Glutamatergic neuron (in vitro differentiated cells): ENCODE data around the gene SERPINI2. TPM values are rescaled to one million over a fixed set of nuclear protein-coding genes. Genes with fewer than 3 reads are reported as not detected.

Experiments used
- DNase-seq: peaks from one replicate; pipeline ENCODE4 v3.0.0; 2022
- H3K27ac Mint-ChIP-seq: one replicate; pipeline ENCODE4 v1.8.0; 2020; ENCODE audit warnings: mild to moderate bottlenecking, mixed read lengths, inconsistent platforms; ENCODE audit not compliant: unreplicated experiment
- H3K27me3 Mint-ChIP-seq: one replicate; pipeline ENCODE4 v1.8.0; 2020; ENCODE audit warnings: mild to moderate bottlenecking, moderate library complexity, mixed read lengths, inconsistent platforms; ENCODE audit not compliant: unreplicated experiment
- H3K36me3 Mint-ChIP-seq: one replicate; pipeline ENCODE4 v1.8.0; 2020; ENCODE audit warnings: mild to moderate bottlenecking, mixed read lengths, inconsistent platforms; ENCODE audit not compliant: unreplicated experiment
- H3K4me1 Mint-ChIP-seq: one replicate; pipeline ENCODE4 v1.8.0; 2020; ENCODE audit warnings: mild to moderate bottlenecking, low read depth, mixed read lengths, inconsistent platforms; ENCODE audit not compliant: unreplicated experiment
- H3K4me3 Mint-ChIP-seq: one replicate; pipeline ENCODE4 v1.8.0; 2020; ENCODE audit warnings: mild to moderate bottlenecking, mixed read lengths, inconsistent platforms; ENCODE audit not compliant: unreplicated experiment
- H3K9me3 Mint-ChIP-seq: one replicate; pipeline ENCODE4 v1.8.0; 2020; ENCODE audit warnings: mild to moderate bottlenecking, moderate library complexity, mixed read lengths, inconsistent platforms; ENCODE audit not compliant: unreplicated experiment
- CTCF ChIP-seq: fragments of 200-600 bp; sonication (generic); IDR thresholded peaks from one replicate; pipeline ENCODE4 v1.5.0; 2021; ENCODE audit not compliant: partially characterized antibody, unreplicated experiment
- total RNA-seq: library from RNA; stranded (reverse); fragmentation: NEBNext Ultra II Directional; extraction: Animal tissue kit (Norgen Biotek cat#: 25700); gene quantifications from one replicate; pipeline ENCODE4 v1.2.1, GENCODE V29; 2021; ENCODE audit not compliant: unreplicated experiment

SERPINI2 gene
- total RNA-seq, 1 donor from 2014 or later, result not detected

DNA sequence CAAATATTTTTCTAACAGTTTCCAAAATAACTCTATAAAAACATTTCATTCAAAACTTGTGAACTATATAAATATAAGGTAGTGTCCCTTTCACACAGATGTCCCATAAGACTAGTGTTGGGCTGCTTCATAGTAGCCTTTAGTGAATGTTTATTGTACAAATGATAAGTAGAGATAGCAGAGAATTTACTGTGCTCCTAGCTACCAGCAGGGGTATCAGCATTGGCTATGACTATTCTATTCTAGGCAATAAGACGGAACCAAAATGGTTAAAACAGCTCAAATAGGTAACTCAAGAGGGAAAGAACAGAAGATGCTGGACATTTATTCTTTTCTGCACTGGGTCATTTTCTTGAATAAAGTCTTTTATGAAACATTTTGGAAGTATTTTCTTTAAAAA lies 22.6 kb downstream of the SERPINI2 start:
- Mint-ChIP-seq H3K4me3 (no peak overlapping the region), H3K27me3 (no peaks in the 10 kb centered on the region), H3K4me1 (no peaks in the 10 kb centered on the region), H3K27ac (no peak overlapping the region), H3K9me3 (no peaks in the 10 kb centered on the region), H3K36me3 (no peaks in the 10 kb centered on the region)
- no peak for TF ChIP-seq CTCF
- no peak for DNase-seq

GRCh38 chr3:167450675-167451074 lies 23.2 kb downstream of the SERPINI2 start:
- Mint-ChIP-seq H3K4me3 (no peak overlapping the region), H3K4me1 (no peaks in the 10 kb centered on the region), H3K27ac (no peak overlapping the region), H3K9me3 (no peaks in the 10 kb centered on the region), H3K36me3 (no peaks in the 10 kb centered on the region), H3K27me3 (no peaks in the 10 kb centered on the region)
- DNase-seq, result no peak
- no peak for TF ChIP-seq CTCF

DNA sequence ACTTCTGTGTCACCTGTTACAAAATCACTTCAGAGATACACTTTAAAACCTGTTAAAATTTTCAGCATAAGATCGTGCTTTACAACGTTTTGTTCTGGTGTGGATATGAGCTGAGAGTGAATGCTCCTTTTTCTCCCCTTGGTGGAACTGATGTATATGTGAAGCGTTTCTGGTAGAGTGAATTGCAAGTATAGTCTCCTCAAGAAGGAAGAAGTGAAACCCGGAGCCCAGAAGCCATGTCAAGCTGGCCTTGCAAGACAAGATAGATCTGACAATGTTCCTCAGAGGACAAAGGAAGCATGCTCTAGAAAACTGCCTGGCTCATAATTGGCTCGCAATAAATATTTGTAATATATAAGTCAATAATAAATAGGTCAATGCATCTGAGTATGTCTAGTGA lies 23.6 kb downstream of the SERPINI2 start:
- no peak overlapping the region for H3K4me3 Mint-ChIP-seq
- H3K4me1 Mint-ChIP-seq, result no peaks in the 10 kb centered on the region
- H3K36me3 Mint-ChIP-seq, result no peaks in the 10 kb centered on the region
- H3K9me3 Mint-ChIP-seq, result no peaks in the 10 kb centered on the region
- TF ChIP-seq CTCF, result no peak
- no peak overlapping the region for H3K27ac Mint-ChIP-seq
- no peaks in the 10 kb centered on the region for H3K27me3 Mint-ChIP-seq
- no peak for DNase-seq

- no peak overlapping the region for H3K4me3 Mint-ChIP-seq
- no peak for TF ChIP-seq CTCF
- H3K4me1 Mint-ChIP-seq, result no peaks in the 10 kb centered on the region
- H3K36me3 Mint-ChIP-seq, result no peaks in the 10 kb centered on the region
- no peaks in the 10 kb centered on the region for H3K9me3 Mint-ChIP-seq
- DNase-seq, result no peak
- no peaks in the 10 kb centered on the region for H3K27me3 Mint-ChIP-seq
- H3K27ac Mint-ChIP-seq, result no peak overlapping the region
Measured at GRCh38 chr3:167445491-167445890, 28.4 kb downstream of the SERPINI2 start.

GRCh38 chr3:167441256-167441655 lies 32.6 kb downstream of the SERPINI2 start:
- Mint-ChIP-seq H3K36me3 (no peaks in the 10 kb centered on the region), H3K27ac (no peak overlapping the region), H3K27me3 (no peaks in the 10 kb centered on the region), H3K9me3 (no peaks in the 10 kb centered on the region), H3K4me3 (no peak overlapping the region), H3K4me1 (no peaks in the 10 kb centered on the region)
- TF ChIP-seq CTCF, result no peak
- no peak for DNase-seq
